Right lobe of liver (tissue), 6 donors: ENCODE measurements around the gene N4BP2L1. TPM values are rescaled to one million over a fixed set of nuclear protein-coding genes. Genes with fewer than 3 reads are reported as not detected.

Source experiments
- ATAC-seq, 4 donors: fragments of 200-7000 bp; cut with Tn5 transposase; one replicate each; pipeline ENCODE4 v1.9.1; 2020; ENCODE audit warnings: mild to moderate bottlenecking in 4 of 4, moderate library complexity in 4 of 4
- DNase-seq, 3 donors: peaks; one replicate each; pipeline ENCODE4 v3.0.0-alpha.2; 2020
- H3K27ac ChIP-seq, 3 donors: fragments of 200-600 bp; one replicate each; pipeline ENCODE4 v1.8.0; 2022
- H3K27me3 ChIP-seq, 2 donors: fragments of 200-600 bp; one replicate each; pipeline ENCODE4 v1.8.0; 2022
- H3K36me3 ChIP-seq, 4 donors: fragments of 200-600 bp; sonication (generic) in 1 of 4; one replicate each; pipeline versions ENCODE4 v1.5.1 to v1.8.0; 2017 to 2022; ENCODE audit warnings: control low read depth in 1 of 4
- H3K4me1 ChIP-seq, 4 donors: fragments of 200-600 bp; sonication (generic) in 1 of 4; one replicate each; pipeline versions ENCODE4 v1.5.1 to v1.8.0; 2017 to 2022; ENCODE audit warnings: control low read depth in 1 of 4
- H3K4me3 ChIP-seq, 3 donors: fragments of 200-600 bp; one replicate each; pipeline ENCODE4 v1.8.0; 2022
- H3K9me3 ChIP-seq, 4 donors: fragments of 200-600 bp; sonication (generic) in 1 of 4; one replicate each; pipeline versions ENCODE4 v1.5.1 to v1.8.0; 2017 to 2022; ENCODE audit warnings: control low read depth in 1 of 4
- CTCF ChIP-seq, 4 donors: fragments of 200-600 bp in 3 of 4; fragments of 450-650 bp in 1 of 4; IDR thresholded peaks; one replicate each; pipeline versions ENCODE4 v1.5.1 to v1.8.0; 2016 to 2022; ENCODE audit warnings: antibody characterized with exemption in 4 of 4, mild to moderate bottlenecking in 2 of 4
- POLR2A ChIP-seq: fragments of 450-650 bp; IDR thresholded peaks from one replicate; pipeline ENCODE4 v1.6.1; 2017; ENCODE audit warnings: antibody characterized with exemption, mild to moderate bottlenecking
- WGBS: methylation state at CpG from one replicate; pipeline ENCODE4 v1.1.6; 2018; ENCODE audit warnings: low coverage, low lambda C conversion rate; ENCODE audit not compliant: insufficient coverage; ENCODE audit errors: missing lambda C conversion rate; 5-methylcytosine and 5-hydroxymethylcytosine counted together
- intact Hi-C, 2 donors: fragments of 100-400 bp; cut with DNase I; formaldehyde crosslinking; loops; one replicate each; pipeline versions ENCODE4 v1.11.2 to v1.14.1; 2022
- total RNA-seq, 6 experiments: library from RNA; depleted of rRNA in 2 of 6; stranded (reverse); fragments of >200 nt in 2 of 6; fragmentation: NEBNext Ultra II Directional in 3 of 6; extraction: Animal tissue kit (Norgen Biotek cat#: 25700) in 3 of 6; gene quantifications; one replicate each; pipeline versions ENCODE4 v1.1.0 to v1.2.4, GENCODE V29; 2016 to 2023
- donor health status: DM: no; HTN: yes; CAD: no.
- donor health status: DM: no; HTN: no; CAD: no.
- donor health status: DM: no; HTN: no; CAD: no.
- donor health status: DM: no; HTN: yes; CAD: no.
- donor health status: DM: no; HTN: yes; CAD: no.

The N4BP2L1 gene
- total RNA-seq, 6 experiments from 2014 or later = 17.4 to 56.9 (median 26.5) TPM

- H3K27me3 ChIP-seq = no peaks in the 10 kb centered on the region
- TF ChIP-seq CTCF (IDR thresholded peaks at IDR 0.05) (no peak), POLR2A (no peak)
- intact Hi-C loops = no loop called here
- WGBS = 94% methylated on average over 4 of the region's 4 CpGs
- H3K27ac ChIP-seq = no peak overlapping the region
- H3K4me3 ChIP-seq = no peak overlapping the region
- DNase-seq (no peak), ATAC-seq (no peak)
- no peaks in the 10 kb centered on the region for H3K4me1 ChIP-seq
- no peaks in the 10 kb centered on the region for H3K9me3 ChIP-seq
- peaks cover 0 to 52% (median 14%) of the 10 kb centered on the region in 4 donors for H3K36me3 ChIP-seq
These were observed 24.8 kb downstream of the N4BP2L1 start for GRCh38 chr13:32403108-32403507.

- ATAC-seq = no peak
- Histone ChIP-seq H3K9me3 (no peaks in the 10 kb centered on the region), H3K27me3 (no peaks in the 10 kb centered on the region)
These were observed 36.8 kb downstream of the N4BP2L1 start for GRCh38 chr13:32391101-32391619.

GRCh38 chr13:32390484-32390883 lies 37.4 kb downstream of the N4BP2L1 start:
- Histone ChIP-seq H3K36me3 (no peaks in the 10 kb centered on the region), H3K4me1 (no peaks in the 10 kb centered on the region), H3K4me3 (no peak overlapping the region), H3K27ac (no peak overlapping the region), H3K27me3 (no peaks in the 10 kb centered on the region), H3K9me3 (no peaks in the 10 kb centered on the region)
- ATAC-seq (no peak), DNase-seq (no peak)
- WGBS = 80% methylated on average over 1 of the region's 1 CpG
- no peak for TF ChIP-seq POLR2A
- no peak for TF ChIP-seq CTCF (IDR thresholded peaks at IDR 0.05)
- intact Hi-C loops = no loop called here

More at GRCh38 chr13:32391101-32391619, 36.8 kb downstream of the N4BP2L1 start:
- Histone ChIP-seq H3K27ac (no peak overlapping the region), H3K4me3 (no peak overlapping the region), H3K36me3 (no peaks in the 10 kb centered on the region), H3K4me1 (no peaks in the 10 kb centered on the region)
- intact Hi-C loops = no loop called here
- TF ChIP-seq CTCF (IDR thresholded peaks at IDR 0.05) = no peak
- TF ChIP-seq POLR2A = no peak
- no peak for DNase-seq
- 75% methylated on average over 3 of the region's 4 CpGs for WGBS

GRCh38 chr13:32390048-32390447 lies 37.9 kb downstream of the N4BP2L1 start:
- TF ChIP-seq POLR2A (no peak), CTCF (IDR thresholded peaks at IDR 0.05) (no peak)
- H3K4me1 ChIP-seq = no peaks in the 10 kb centered on the region
- H3K27me3 ChIP-seq = no peaks in the 10 kb centered on the region
- intact Hi-C loops = no loop called here
- H3K9me3 ChIP-seq = no peaks in the 10 kb centered on the region
- H3K27ac ChIP-seq = no peak overlapping the region
- ATAC-seq = no peak
- WGBS = 56% methylated on average over 4 of the region's 4 CpGs
- no peak for DNase-seq
- H3K36me3 ChIP-seq = no peaks in the 10 kb centered on the region
- H3K4me3 ChIP-seq = no peak overlapping the region

GRCh38 chr13:32385410-32385809 lies 42.5 kb downstream of the N4BP2L1 start:
- Histone ChIP-seq H3K36me3 (no peaks in the 10 kb centered on the region), H3K27ac (no peak overlapping the region), H3K9me3 (no peaks in the 10 kb centered on the region), H3K4me3 (no peak overlapping the region), H3K4me1 (no peaks in the 10 kb centered on the region), H3K27me3 (no peaks in the 10 kb centered on the region)
- intact Hi-C loops = no loop called here
- DNase-seq (no peak), ATAC-seq (no peak)
- TF ChIP-seq POLR2A (no peak), CTCF (IDR thresholded peaks at IDR 0.05) (no peak)
